COR-L47 (cell line): ENCODE measurements around the gene ERI3.
A peak's percentile ranks its signal among the peaks of the same experiment; 100 is the strongest.

ENCODE experiments used
- DNase-seq: peaks from one replicate; lab custom pipeline; 2025; lab: John Stamatoyannopoulos, UW

The ERI3 gene

DNA sequence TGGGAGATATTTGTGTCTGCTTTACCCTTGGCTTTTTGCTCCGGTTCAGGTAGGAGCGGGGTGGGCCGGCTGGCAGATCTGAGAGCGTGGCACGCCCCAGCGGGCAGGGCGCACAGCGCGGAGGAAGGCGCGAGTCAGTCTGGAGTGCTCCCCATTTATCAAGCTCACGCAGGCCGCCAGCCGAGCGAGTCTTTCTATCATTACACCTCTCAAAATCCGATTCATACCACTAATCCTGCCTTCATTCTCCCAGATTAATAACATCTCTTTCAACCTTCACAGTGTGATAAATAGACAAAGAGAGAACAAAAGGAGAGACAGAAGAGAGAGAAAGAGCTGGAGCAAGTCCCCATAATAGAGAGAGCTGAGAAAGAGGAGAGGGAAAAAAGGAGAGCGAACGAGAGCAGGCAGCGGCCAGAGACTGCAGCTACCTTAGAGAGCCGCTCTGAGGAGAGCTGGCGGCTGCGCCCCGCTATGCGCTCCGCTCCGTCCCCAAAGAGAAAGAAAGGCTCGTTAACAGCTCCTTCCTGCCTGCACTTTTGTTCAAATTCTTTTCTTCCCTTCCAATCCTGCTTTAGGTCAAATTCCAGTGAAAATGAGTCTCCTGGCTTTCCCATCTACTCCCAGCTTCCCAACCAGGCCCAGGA, 93.8 kb downstream of the ERI3 start:
- no peak for DNase-seq

DNA sequence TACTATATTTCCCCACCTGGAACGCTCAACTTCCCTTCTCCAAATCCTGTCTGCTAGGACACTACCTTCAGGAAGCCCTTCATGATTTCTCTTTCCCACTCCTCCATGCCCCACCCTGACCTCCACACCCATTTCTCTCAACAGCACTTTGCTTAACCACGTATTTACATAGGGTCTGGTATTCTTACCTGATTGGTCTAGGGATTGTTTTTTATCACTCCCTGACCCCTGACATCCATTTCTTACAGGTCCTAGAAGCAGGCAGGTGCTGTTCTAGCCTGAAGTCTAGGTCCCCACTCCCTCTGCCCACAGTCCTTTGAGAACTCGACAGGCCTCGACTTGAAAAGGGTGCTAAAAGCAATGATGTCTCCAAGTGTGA, 94.3 kb downstream of the ERI3 start:
- no peak for DNase-seq

DNA sequence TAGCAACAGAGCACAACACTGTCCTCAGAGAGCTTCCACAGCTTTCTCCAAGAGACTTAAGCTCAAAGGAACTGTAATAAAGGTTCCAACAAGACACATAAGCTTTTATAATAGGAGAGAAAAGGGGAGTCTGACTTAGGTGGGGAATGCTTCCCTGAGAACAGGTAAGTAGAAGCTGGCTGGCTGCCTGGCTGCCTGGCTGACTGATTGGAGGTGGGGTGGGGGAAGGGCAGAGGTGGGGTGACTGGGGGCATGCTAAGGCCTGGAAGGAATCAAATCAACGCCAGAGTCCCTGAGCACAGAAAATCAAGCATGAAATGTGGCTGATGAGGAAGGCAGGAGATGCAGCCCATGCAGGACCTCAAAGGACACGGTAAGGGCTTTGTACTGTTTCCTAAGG, 96.0 kb downstream of the ERI3 start:
- no peak for DNase-seq

DNA sequence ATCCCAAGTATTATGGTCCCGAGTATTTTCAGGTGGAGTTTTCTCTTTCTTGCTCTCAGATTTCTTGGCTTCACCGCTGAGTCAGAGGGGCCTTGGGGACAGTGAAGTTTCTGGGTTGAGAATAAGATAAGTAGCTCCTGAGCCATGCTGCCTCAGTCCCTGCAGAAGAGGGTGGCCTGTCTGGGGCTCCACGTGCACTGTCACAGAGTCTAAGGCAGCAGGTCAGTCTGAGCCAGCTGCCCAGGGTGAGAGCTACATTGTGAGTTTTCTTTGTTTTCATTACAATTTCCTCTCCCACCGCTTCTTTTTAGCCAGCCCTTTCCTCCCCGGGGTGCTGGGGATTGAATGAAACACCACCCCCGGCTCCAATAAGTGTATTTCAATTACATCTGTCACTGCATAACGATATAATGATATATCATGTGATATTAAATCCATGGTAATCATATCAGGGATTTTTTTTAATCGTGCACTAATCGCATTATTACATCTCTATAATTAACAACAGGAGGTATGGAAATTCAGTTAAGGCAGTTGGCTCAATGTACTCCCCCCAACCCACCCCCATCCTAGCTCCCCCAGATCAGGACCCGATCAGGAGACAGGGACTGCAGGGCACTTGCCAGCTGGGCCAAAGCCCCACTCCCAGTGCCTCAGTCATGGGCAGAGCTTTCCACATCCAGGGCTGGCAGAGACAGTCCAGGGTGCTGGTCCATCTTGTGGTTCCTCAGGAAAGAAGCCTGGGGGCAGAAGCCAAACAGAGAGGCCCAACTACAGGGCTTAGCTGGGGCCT, 98.1 kb downstream of the ERI3 start:
- DNase-seq: peak; percentile 14

DNA sequence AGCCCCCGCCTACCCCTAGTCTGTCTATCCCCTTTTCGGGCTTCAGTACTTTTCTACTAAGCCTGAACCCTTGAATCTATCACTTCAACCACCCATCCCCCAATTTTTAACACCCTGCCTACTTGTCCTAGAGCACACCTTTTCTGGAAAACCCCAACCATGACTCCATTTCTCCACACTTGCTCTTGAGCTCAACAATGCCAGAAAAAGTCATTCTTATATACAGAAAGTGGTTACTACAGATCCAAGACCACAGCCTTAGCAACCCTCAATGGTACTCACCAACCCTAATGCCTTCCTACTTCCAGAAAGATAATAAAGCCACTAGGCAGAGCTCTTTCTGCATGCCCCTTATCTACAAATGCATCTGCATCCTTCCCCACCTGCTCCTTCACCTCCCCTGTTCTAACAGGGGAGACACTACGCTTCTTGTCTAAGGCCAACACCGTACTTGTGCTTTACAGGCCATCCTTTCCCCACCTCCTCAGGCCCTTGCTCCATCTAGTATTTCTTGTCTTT, 100.6 kb downstream of the ERI3 start:
- DNase-seq: no peak

- DNase-seq: no peak
Measured at GRCh38 chr1:44251989-44252671, 102.9 kb downstream of the ERI3 start.

DNA sequence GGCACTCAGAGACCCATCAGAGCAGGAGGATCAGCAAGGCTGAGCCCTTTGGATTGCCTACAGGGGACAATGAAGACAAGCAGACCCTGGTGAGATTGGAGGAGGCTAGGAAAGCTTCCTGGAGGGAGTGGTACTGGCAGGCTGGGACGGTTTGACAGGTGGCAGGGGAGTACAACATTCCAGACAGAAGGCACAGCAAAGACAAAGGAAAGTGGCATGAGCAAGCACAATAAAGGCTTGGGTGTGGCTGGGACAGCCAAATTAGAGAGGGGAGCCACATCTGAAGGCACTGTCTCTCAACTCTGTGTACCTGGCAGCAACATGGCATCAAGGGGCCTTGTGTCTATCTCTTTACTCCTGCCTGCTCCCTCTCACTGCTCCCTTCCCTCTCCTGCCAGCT, 103.6 kb downstream of the ERI3 start:
- no peak for DNase-seq

DNA sequence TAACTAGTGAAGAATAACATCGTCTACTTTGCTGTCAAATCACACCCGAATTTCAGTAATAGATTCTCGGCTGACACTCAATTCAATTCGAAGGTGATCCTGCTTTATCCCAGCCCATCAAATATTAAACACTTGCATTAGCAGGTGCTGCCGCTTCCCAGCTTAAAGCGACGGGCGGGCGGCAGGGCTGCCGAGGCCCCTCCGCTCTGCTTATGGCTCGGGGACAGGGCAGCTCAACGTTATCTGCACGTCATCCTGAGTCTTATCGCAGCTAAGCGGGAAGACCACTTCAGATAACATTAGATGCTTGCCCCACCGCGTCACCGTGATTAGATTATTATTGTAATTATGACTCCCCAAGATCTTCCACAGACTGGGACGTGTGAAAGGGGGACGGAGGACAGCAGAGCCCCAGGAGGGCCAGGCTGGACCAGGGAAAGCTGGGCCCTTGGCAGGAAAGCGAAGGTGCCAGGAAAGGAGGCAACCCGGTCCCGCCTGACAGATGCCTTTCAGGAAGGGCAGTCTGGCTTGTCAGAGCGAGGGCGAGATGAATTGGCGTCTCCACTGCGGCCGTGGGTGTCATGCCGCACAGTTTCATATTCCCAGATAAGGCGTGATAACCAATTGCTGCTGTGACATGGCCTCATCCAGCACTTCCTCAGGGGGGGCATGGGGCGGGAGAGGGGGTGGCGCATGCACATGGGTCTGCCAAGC, 104.8 kb downstream of the ERI3 start:
- no peak for DNase-seq

DNA sequence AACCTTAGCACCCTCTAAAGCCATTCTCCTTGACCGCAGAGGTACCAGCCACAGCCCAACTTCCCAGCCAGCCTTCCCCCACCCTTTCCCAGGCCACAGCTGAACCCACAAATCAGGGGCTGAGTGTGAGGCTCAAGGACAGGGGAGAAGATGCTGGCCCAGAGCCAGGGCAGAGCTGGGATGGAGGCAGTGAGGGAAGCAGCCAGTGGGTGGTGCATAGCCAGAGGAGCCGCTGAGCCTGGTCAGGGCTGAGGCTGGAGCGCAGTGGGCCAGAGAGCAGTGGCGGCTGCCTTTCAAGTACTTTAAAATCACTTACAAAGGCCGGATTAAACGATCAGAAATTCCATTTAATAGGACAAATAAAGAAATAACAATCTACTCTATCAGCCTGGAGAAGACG, 105.5 kb downstream of the ERI3 start:
- DNase-seq: no peak

GRCh38 chr1:44246806-44247205, 108.3 kb downstream of the ERI3 start:
- DNase-seq: no peak

GRCh38 chr1:44244986-44245385, 110.1 kb downstream of the ERI3 start:
- DNase-seq: no peak

GRCh38 chr1:44243782-44244495, 111.1 kb downstream of the ERI3 start:
- DNase-seq: no peak

- no peak for DNase-seq
Measured at GRCh38 chr1:44242746-44243145, 112.3 kb downstream of the ERI3 start.

DNA sequence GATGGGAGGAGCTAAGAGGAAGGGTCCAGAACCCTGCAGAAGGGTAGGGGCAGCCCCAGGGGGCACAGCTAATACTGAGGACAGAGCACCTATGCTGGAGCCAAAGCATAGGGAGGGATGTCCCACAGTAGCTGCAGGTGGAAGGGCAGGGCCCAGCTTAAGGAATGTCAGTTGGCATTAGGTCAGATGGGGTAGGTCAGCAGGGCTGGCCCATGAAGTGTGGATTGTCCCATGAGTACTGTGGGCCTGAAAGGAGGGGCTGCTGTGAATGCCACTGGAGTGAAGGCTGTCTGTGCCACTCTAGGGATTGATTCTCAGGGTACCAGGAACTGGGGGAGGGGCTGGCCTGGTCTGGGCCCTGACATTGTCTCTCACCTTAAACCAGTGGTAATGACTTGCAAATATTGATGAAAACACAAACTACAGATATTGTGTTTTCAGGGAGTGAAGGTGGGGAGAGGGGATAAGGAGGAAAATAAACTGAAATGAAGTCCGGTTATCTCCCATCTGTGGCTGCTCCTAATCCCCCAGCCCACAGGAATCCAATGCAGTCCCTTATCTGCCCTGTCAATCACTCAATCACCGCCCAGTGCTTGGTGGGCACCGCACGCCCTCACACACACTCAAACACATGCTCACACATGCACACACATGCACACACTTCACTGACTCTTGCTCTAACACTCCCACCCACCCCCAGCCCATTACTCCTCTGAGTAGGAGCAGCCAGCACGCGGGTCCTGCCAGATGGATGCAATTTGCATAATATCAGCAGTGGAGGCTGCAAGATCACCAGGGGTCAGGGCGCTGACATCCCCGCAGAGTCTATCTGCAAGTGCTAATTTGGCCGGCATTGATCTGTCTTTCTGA, 114.0 kb downstream of the ERI3 start:
- no peak for DNase-seq

DNA sequence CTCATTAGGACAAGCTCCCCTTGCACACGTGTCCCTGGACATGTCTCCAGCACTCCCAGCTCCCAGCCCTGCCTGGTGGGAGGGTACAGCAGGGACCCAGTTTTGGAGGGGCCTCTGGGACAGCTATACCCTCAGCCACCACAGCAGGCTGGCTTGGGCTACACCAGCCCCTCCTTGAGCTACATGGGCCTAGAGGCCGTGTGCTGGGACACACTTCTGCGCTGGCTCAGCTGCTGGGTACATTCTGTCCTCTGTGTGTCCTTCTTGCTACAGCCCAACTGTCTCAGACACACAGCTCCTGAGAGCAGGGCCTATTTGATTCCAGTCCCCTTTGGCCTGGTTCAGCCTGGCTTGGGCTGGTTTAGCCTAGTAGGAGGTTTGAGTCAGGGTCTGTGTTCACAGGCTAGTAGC, 115.1 kb downstream of the ERI3 start:
- DNase-seq: no peak

GRCh38 chr1:44239331-44239960, 115.6 kb downstream of the ERI3 start:
- DNase-seq: no peak

GRCh38 chr1:44238660-44239059, 116.4 kb downstream of the ERI3 start:
- no peak for DNase-seq

DNA sequence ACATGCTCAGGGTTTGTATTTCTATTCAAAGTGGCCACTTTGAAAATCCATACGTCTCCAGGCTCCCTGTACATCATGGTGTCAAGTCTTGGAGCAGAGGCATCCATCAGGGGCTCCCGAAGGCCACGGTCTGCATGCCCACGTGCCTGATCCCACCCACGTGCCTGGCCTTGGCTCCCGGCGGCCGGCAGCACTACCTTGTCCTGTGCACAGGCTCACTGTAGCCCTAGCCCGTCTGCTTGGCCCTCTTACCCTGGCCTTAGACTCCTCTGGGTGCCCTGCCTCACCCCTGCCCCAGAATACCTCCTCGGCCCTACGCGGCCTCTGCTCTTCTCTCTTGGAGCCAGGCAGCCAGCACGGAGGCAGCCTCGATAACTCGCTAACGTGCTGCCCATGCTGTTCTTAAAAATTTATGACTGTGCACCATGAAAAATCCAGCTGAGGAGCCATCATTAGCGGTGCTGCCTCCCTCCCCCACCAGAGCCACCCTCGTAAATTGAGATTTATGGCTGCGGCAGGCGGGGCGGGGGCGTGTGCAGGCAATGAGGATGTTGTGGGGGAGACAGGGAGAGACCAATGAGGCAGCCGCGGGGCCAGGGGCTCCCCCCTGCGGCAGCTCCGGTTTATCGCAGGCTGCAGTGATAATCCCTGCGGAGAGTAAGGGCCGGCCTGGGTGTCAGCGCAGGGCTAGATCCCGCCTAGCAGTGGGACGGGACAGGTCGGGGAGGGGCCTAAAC, 117.2 kb downstream of the ERI3 start:
- DNase-seq: no peak

GRCh38 chr1:44236490-44237272, 118.4 kb downstream of the ERI3 start:
- no peak for DNase-seq
